PC-3 (cell line): ENCODE results near the gene BCKDHB.

Source experiments
- EZH2 ChIP-seq: fragments of 300-600 bp; sonication (generic); IDR thresholded peaks from one replicate; pipeline ENCODE4 v1.6.1; 2017; ENCODE audit warnings: antibody characterized with exemption, mild to moderate bottlenecking, low read length; ENCODE audit not compliant: unreplicated experiment
- EZH2phosphoT487 ChIP-seq: fragments of 300-600 bp; sonication (generic); IDR thresholded peaks from 2 replicates; pipeline ENCODE4 v1.6.1; 2018; ENCODE audit warnings: mild to moderate bottlenecking, antibody characterized with exemption, low read length, borderline replicate concordance
- TF ChIP-seq, protein P1 (sequence below): fragments of 300-600 bp; sonication (generic); conservative IDR thresholded peaks from 2 replicates; pipeline ENCODE4 v1.5.1; 2017; ENCODE audit warnings: antibody characterized with exemption, low read depth, mild to moderate bottlenecking, low read length

DNA sequence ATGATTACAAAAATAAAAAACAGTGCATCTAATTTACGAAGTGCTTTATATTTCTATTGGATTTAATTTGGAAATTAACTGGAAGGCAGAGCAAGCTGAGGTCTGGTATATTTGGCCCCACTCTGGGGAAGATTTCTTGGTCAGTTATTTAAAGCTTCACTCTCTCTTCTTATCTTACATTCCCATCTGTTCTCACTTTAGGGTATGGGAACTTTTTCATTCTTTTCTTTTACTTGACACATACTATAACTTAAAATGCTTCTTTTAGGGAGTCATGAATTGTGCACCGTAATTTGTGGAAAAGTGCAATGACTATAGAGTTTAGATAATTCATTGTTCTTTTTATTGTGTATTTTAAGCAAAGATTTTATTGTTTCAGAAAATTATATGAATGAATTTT is 170.4 kb downstream of the BCKDHB start:
- TF ChIP-seq, protein P1, sequence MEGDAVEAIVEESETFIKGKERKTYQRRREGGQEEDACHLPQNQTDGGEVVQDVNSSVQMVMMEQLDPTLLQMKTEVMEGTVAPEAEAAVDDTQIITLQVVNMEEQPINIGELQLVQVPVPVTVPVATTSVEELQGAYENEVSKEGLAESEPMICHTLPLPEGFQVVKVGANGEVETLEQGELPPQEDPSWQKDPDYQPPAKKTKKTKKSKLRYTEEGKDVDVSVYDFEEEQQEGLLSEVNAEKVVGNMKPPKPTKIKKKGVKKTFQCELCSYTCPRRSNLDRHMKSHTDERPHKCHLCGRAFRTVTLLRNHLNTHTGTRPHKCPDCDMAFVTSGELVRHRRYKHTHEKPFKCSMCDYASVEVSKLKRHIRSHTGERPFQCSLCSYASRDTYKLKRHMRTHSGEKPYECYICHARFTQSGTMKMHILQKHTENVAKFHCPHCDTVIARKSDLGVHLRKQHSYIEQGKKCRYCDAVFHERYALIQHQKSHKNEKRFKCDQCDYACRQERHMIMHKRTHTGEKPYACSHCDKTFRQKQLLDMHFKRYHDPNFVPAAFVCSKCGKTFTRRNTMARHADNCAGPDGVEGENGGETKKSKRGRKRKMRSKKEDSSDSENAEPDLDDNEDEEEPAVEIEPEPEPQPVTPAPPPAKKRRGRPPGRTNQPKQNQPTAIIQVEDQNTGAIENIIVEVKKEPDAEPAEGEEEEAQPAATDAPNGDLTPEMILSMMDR = no peak
- TF ChIP-seq EZH2 (no peak), EZH2phosphoT487 (no peak)
